HG03558 (cell line): ENCODE data around the gene SLC35B3.
"Not testable (repeated sequence)": the region's sequence is repeated elsewhere in the genome, so short reads cannot be mapped to it uniquely, and the experiment has no call there.

Source experiments
- ATAC-seq: cut with Tn5 transposase; IDR thresholded peaks from one replicate; pipeline ENCODE4 v1.9.1; 2021; ENCODE audit warnings: moderate number of reproducible peaks; ENCODE audit not compliant: unreplicated experiment; ENCODE audit errors: extremely low read depth

SLC35B3 gene

DNA sequence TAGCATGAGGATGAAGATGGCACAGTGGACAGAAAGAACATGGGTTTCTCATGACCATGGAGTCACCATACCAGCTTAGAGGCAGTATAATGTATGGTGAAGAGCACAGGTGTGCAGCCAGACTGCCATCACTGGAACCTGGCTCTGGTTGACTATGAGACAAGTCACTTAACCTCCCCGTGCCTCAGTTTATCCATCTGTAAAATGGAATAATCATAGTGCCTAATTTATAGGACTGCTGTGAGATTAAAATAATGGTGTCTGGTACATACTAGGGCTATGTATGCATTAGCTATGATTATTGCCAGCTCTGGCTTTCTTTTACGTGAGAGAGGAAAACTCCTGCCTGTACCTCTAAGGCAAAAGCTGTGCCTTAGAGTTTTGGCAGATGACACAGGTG is 19.4 kb downstream of the SLC35B3 start:
- no peak for ATAC-seq

DNA sequence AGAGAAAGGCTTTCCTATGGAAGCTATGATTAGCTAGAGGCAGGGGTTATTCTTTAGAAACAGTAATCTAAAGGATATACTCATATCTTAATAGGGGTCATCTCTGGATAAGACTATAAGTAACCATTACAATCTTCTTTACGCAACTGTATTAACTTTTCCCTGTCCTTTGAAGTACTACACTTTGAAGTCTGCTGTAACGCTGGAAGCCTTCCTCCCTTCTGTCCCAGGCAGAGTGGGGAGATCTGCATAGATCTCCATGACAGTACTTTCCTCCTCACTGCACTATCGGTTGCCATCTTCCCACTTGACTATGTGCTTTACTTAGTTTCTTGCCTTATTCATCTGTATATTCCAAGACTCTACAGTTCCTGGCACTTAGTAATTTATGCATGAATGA is 20.1 kb downstream of the SLC35B3 start:
- no peak for ATAC-seq

DNA sequence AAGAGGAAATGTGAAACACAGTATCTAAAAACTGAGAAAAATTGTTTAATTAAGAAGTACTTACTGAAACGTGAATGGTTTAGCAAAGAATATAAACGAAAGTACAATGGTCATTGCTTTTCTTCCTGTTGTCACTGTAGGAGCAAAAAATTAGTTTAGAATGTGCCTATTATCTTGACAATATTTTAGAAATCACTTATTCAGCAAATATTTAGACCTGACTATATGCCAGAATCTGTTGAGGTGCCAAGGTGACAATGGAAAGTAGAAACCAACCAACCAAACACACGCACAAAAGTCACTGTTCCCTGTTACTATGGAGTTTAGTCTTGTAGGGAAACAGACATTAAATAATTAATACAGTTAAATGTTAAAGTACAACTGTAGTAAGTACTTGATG is 20.5 kb downstream of the SLC35B3 start:
- no peak for ATAC-seq

DNA sequence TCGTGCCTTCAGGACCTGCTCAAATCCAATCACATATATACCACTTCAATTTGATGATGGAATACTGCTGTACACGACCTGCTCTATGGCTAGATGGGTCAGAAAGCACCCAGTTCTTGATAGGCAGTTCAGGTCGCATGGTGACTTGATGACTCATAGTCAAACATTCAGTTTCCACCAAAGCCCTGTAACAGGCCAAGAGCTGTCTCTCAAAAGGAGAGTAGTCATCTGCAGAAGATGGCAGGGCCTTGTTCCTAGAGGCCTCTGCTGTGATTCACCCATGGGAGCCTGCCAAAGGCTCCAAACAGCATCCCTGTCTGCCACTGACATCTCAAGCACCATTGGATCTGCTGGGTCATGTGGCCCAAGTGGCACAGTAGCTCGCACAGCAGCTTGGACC is 29.4 kb downstream of the SLC35B3 start:
- not testable (repeated sequence) for ATAC-seq

DNA sequence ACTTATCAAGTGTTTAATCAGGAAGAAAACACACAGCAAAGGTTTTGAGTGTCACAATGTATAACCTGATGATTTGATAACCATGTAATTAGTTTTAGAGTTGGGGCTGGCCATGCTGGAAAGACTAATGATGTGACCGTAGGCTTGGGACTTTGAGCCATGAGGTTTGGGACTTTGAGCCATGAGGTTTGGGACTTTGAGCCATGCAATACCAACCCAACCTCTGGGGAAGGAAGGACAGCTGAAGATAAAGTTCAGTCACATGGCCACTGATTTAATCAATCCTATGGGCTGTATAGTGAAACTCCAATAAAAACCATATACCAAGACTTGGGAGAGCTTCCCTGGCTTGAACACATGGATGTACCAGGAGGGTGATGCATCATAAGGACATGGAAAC is 32.8 kb downstream of the SLC35B3 start:
- no peak for ATAC-seq

DNA sequence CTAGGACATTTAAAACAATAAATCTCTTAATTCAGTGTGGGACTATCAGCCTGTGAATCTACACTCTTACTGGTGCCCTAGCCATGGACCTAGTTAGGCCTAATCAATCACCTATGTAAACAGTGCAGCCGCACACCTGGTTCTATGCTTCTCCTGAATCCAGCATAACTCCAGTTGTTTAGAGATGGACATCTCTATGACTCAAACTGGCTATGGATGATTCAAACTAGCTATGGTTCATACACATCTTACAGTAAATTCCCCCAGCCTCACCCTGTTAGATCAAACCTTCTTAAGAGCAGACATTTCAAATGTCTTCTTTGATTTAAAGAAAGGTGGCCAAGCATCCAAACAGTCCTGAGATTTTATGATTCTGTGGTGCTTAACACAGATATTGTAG is 34.7 kb downstream of the SLC35B3 start:
- no peak for ATAC-seq

DNA sequence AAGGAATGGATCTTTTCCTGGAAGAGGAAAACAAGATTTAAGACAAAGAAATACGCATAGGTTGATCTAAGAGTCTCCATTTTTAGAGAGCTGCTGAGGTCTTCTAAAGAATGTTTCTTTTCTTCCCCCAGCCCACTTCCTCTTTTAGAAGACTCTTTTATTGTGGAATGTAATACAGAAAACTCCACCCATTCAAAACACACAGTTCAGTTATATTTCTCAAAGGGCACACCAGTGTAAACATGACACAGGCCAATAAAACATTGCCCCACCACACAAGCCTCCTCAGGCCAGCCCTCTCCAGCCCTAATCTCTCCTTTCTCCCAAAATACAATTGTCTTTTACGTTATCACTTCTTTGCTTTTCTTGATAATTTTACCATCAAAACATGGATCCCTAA is 42.8 kb downstream of the SLC35B3 start:
- no peak for ATAC-seq

DNA sequence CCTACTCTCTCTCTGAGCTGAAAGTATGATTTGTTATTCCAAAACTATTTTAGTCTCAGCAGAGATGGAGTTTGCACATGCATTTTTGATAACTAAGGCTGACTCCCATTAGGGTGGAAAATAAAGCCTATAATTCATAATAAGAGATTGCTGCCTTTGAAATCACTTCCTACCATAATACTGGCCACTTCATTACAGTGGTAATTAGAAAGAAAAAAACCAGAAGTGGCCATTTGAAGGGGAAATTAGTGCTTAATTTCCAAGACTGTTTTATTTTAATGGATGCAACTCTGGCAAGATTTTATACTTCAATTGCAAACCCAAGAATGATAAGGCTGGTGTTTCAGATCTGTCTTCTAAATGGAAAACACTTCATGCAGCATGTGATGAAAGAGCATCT is 43.4 kb downstream of the SLC35B3 start:
- no peak for ATAC-seq

DNA sequence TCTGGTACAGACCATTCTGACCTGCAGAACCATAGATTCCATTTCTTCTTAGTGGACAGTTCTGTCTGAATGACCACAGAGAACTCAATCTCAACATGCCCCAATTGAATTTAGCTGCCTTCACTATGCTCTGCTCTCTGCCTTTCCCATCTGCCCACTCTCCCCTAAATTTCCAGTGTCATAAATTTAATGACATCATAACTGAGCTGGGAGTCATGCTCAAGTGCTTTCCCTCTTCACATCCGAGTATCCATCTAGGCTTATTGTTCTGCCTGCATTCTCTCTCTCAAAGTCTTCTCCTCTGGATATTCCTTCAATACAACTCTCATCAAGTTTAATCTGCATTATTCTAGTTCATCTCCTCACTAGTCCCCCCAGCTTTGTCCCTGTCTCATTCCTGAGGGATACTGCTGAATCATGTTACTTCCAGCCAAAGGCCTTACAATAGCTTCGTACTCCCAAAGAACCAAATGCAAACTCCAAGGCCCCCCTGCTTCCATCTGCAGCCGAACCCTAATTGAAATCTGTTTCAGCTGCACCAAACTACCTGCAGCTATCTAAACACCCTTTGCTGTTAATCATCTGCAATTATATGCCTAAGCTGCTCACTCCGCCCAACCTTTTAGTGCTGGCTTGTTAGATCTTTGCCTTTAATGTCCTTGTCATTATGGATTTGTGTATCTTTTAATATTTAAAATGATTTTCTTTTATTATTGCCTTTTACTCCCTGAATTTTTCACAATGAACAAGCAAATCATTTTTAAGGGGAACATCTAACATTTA is 46.1 kb downstream of the SLC35B3 start:
- ATAC-seq: no peak

DNA sequence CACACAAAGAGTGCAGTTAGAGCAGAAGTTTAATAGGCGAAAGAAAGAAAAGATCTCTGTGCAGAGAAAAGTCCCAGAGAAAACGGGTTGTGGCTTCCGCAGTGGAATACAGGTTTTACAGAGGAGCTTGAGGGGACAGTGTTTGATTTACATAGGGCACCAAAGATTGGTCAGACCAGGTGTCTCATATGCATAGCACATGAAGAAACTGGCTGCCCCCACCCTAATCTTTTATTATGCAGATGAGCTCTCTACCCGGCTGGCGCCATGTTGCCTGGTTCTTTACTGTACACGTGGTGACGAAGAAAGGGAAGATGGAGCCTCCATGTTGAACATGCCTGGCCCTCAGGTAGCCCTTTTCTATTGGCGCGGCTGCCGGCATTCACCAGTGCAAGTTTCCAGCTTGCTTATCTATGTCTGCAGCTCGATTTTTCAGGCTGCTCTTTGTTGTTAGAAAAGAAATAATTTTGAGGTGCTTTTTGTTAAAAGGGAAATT is 47.4 kb downstream of the SLC35B3 start:
- ATAC-seq: no peak

DNA sequence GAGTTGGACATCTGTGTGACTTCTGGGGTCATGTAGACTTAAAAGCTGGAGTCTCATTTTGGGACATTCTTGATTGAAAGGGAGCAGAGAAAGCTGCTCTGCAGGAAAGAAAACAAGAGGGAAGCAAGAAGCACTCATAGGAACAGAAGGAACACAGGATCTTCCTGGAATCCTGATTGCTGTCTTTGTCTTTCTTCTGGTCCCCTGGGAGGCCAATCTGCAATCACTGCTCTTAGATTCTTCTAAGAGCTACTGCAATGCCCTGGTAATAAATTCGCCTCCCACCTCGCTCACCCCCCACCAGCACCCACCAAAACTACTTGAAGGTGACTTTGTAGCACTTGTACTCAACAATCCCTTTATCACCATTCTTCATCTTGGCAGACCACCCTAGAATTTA is 51.8 kb downstream of the SLC35B3 start:
- ATAC-seq: no peak

DNA sequence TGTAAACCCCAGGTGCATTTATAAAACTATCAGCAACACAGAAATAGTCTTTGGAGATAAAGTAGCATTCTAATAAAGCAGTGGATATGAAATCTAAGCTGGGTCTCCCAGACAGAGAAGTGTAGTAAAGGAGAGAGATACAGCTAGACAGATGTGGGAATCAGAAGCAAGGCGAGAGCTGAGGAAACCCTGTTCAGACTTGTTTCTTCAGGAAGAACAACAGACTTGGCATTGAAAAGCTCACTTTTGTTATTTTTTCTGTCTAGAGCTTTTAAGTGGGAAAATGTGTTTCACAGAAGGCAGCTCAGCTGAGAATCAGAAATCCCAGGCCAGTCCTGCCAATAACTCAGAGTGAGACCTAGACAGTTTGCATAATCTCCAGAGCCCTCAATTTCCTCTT is 52.9 kb downstream of the SLC35B3 start:
- ATAC-seq: no peak

DNA sequence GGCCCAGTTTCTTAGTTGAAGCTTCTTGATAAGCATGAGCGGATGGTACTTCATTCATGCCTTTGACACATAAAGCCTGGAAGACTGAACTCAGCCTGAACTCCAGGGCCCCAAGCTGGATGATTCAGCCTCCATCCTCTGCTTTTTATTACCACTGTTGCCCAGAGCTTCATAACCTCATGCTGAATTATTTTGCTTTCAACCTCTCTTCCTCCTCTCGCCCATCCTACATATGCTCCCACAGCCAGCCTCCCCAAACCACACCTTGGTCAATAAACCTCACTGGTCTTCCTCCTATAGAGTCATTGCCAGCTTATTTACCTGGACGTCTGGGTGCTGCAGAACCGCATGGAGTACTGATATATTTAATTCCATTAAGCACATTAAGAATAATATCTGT is 59.4 kb downstream of the SLC35B3 start:
- no peak for ATAC-seq
